Measurements from ENCODE around the gene PYCR2. TPM values are rescaled to one million over a fixed set of nuclear protein-coding genes. Genes with fewer than 3 reads are reported as not detected.

Gene PYCR2
- total RNA-seq, 2 experiments from 2014 or later, result 132 to 134 TPM

GRCh38 chr1:225918280-225918679, 5.8 kb downstream of the PYCR2 start:
- ATAC-seq, result no peak
- Mint-ChIP-seq H3K27ac (no peak overlapping the region), H3K36me3 (ENCODE audit: low read depth) (peaks cover 47% of the 10 kb centered on the region), H3K4me1 (ENCODE audit: low read depth) (peaks cover 38% of the 10 kb centered on the region), H3K27me3 (no peaks in the 10 kb centered on the region), H3K4me3 (no peak overlapping the region), H3K9me3 (no peaks in the 10 kb centered on the region)
- TF ChIP-seq, protein P1, sequence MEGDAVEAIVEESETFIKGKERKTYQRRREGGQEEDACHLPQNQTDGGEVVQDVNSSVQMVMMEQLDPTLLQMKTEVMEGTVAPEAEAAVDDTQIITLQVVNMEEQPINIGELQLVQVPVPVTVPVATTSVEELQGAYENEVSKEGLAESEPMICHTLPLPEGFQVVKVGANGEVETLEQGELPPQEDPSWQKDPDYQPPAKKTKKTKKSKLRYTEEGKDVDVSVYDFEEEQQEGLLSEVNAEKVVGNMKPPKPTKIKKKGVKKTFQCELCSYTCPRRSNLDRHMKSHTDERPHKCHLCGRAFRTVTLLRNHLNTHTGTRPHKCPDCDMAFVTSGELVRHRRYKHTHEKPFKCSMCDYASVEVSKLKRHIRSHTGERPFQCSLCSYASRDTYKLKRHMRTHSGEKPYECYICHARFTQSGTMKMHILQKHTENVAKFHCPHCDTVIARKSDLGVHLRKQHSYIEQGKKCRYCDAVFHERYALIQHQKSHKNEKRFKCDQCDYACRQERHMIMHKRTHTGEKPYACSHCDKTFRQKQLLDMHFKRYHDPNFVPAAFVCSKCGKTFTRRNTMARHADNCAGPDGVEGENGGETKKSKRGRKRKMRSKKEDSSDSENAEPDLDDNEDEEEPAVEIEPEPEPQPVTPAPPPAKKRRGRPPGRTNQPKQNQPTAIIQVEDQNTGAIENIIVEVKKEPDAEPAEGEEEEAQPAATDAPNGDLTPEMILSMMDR (IDR thresholded peaks at IDR 0.05), result no peak
- POLR2A ChIA-PET, result no interaction called here
- DNase-seq, result no peak
- CTCF ChIA-PET, result interaction anchor here (0.7 to 1.2 kb wide), 2 partner anchors 69 to 227 kb away, joined by 3 to 5 read pairs; no protein-coding TSS in a partner anchor
- intact Hi-C loops (cut with micrococcal nuclease), result no loop called here

- CTCF ChIA-PET, result no interaction called here
- H3K4me1 Mint-ChIP-seq (ENCODE audit: low read depth), result peaks cover 31% of the 10 kb centered on the region
- DNase-seq, result no peak
- no peak overlapping the region for H3K4me3 Mint-ChIP-seq
- H3K27ac Mint-ChIP-seq, result peak overlapping the region; percentile 43
- H3K27me3 Mint-ChIP-seq, result no peaks in the 10 kb centered on the region
- intact Hi-C loops (cut with micrococcal nuclease), result no loop called here
- no peak for ATAC-seq
- peaks cover 42% of the 10 kb centered on the region for H3K36me3 Mint-ChIP-seq (ENCODE audit: low read depth)
- TF ChIP-seq, protein P1 (IDR thresholded peaks at IDR 0.05), result no peak
- H3K9me3 Mint-ChIP-seq, result no peaks in the 10 kb centered on the region
- POLR2A ChIA-PET, result no interaction called here
These were observed 6.5 kb downstream of the PYCR2 start for GRCh38 chr1:225917536-225917935.

DNA sequence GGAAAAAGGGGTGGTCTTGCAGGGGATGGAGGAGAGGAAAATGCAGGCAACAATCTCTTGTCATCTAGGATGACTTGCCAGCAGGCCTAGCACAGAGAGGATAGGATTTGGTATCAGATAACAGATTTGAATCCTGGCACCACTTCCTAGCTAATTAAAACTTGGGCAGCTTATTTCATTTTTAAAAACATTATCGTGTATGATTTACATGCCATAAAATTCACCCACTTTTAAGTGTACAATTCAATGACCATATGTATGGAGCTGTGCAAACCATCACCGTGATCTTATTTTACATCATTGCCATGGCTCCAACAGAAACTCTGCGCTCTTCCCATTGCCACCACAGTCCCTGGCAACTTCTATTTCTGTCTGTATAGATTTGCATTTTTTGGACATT, 6.9 kb downstream of the PYCR2 start:
- Mint-ChIP-seq H3K36me3 (ENCODE audit: low read depth) (peaks cover 38% of the 10 kb centered on the region), H3K27me3 (no peaks in the 10 kb centered on the region), H3K4me3 (no peak overlapping the region), H3K27ac (peak overlapping the region; percentile 43), H3K4me1 (ENCODE audit: low read depth) (peaks cover 27% of the 10 kb centered on the region), H3K9me3 (no peaks in the 10 kb centered on the region)
- intact Hi-C loops (cut with micrococcal nuclease), result no loop called here
- DNase-seq (no peak), ATAC-seq (no peak)
- POLR2A ChIA-PET, result no interaction called here
- TF ChIP-seq, protein P1 (IDR thresholded peaks at IDR 0.05), result no peak
- CTCF ChIA-PET, result interaction anchor here (1.1 kb wide), 1 partner anchor 442 kb away, joined by 5 read pairs; no protein-coding TSS in a partner anchor

GRCh38 chr1:225915538-225915991, 8.5 kb downstream of the PYCR2 start:
- ChIA-PET CTCF (no interaction called here), POLR2A (interaction anchor here (1.0 kb wide), 1 partner anchor 10 kb away, joined by 4 read pairs; no protein-coding TSS in a partner anchor)
- TF ChIP-seq, protein P1 (IDR thresholded peaks at IDR 0.05), result no peak
- Mint-ChIP-seq H3K36me3 (ENCODE audit: low read depth) (peaks cover 34% of the 10 kb centered on the region), H3K4me1 (ENCODE audit: low read depth) (peaks cover 19% of the 10 kb centered on the region), H3K9me3 (no peaks in the 10 kb centered on the region), H3K4me3 (no peak overlapping the region), H3K27ac (no peak overlapping the region), H3K27me3 (no peaks in the 10 kb centered on the region)
- ATAC-seq (no peak), DNase-seq (no peak)
- intact Hi-C loops (cut with micrococcal nuclease), result no loop called here

- Mint-ChIP-seq H3K36me3 (ENCODE audit: low read depth) (peaks cover 28% of the 10 kb centered on the region), H3K9me3 (no peaks in the 10 kb centered on the region), H3K4me3 (no peak overlapping the region), H3K27ac (no peak overlapping the region), H3K27me3 (no peaks in the 10 kb centered on the region), H3K4me1 (ENCODE audit: low read depth) (peaks cover 19% of the 10 kb centered on the region)
- ChIA-PET CTCF (interaction anchor here (1.3 kb wide), 1 partner anchor 11 kb away, joined by 4 read pairs; no protein-coding TSS in a partner anchor), POLR2A (interaction anchor here (1.0 kb wide), 1 partner anchor 10 kb away, joined by 4 read pairs; no protein-coding TSS in a partner anchor)
- TF ChIP-seq, protein P1 (IDR thresholded peaks at IDR 0.05), result no peak
- intact Hi-C loops (cut with micrococcal nuclease), result loop anchor here (5.0 kb wide), 3 partner anchors 48 to 438 kb away; partner anchors contain the start of gene SRP9
- DNase-seq (no peak), ATAC-seq (no peak)
These were observed 9.1 kb downstream of the PYCR2 start for GRCh38 chr1:225914947-225915346.

Data from activated CD8-positive, alpha-beta T cell treated with anti-CD3 and anti-CD28 coated beads for 36 hours (primary cell).